WTC11 (cell line): ENCODE results near the gene FAM171A1. TPM values are rescaled to one million over a fixed set of nuclear protein-coding genes. Genes with fewer than 3 reads are reported as not detected.
A peak's percentile ranks its signal among the peaks of the same experiment; 100 is the strongest.

ENCODE experiments used
- ATAC-seq: fragments of 200-7000 bp; cut with Tn5 transposase; 2 replicates; pipeline ENCODE4 v1.10.0; 2021; ENCODE audit warnings: mild to moderate bottlenecking, moderate library complexity
- CTCF ChIA-PET: fragments of 300-600 bp; sonication (Branson Sonifier 250); formaldehyde crosslinking; loops from one replicate; lab custom pipeline; 2021; ENCODE audit warnings: antibody characterized with exemption; lab: Charles Lee
- POLR2A ChIA-PET: fragments of 350-600 bp; sonication (Branson Sonifier 250); formaldehyde crosslinking; loops from one replicate; lab custom pipeline; 2021; ENCODE audit warnings: antibody characterized with exemption; lab: Charles Lee
- DNase-seq: peaks from one replicate; pipeline ENCODE4 v3.0.0; 2021; ENCODE audit warnings: low spot score
- H3K27ac Mint-ChIP-seq: 2 replicates; pipeline ENCODE4 v1.8.0; 2021; ENCODE audit warnings: mixed read lengths
- H3K27me3 Mint-ChIP-seq: 2 replicates; pipeline ENCODE4 v1.8.0; 2021; ENCODE audit warnings: low read depth, mild to moderate bottlenecking, moderate library complexity, mixed read lengths
- H3K36me3 Mint-ChIP-seq: 2 replicates; pipeline ENCODE4 v1.8.0; 2021; ENCODE audit warnings: mixed read lengths
- H3K4me1 Mint-ChIP-seq: 2 replicates; pipeline ENCODE4 v1.8.0; 2022; ENCODE audit warnings: mixed read lengths
- H3K4me3 Mint-ChIP-seq: 2 replicates; pipeline ENCODE4 v1.8.0; 2021; ENCODE audit warnings: mild to moderate bottlenecking, moderate library complexity, mixed read lengths
- H3K9me3 Mint-ChIP-seq: 2 replicates; pipeline ENCODE4 v1.8.0; 2021; ENCODE audit warnings: mixed read lengths
- CDX4 ChIP-seq: fragments of 250-450 bp; sonication (Bioruptor Pico); IDR thresholded peaks from 2 replicates; pipeline ENCODE4 v1.9.0; 2021; ENCODE audit warnings: moderate library complexity, mild to moderate bottlenecking, inconsistent platforms, borderline replicate concordance
- EMX1 ChIP-seq: fragments of 250-450 bp; sonication (Bioruptor Pico); IDR thresholded peaks from 2 replicates; pipeline ENCODE4 v1.8.0; 2021; ENCODE audit warnings: mild to moderate bottlenecking
- ETV6 ChIP-seq: sonication (generic); formaldehyde crosslinking; IDR thresholded peaks from 2 replicates; pipeline ENCODE4 v1.8.1; 2022; ENCODE audit warnings: mild to moderate bottlenecking, missing genetic modification reagents
- FOXJ3 ChIP-seq: sonication (generic); formaldehyde crosslinking; IDR thresholded peaks from 2 replicates; pipeline ENCODE4 v1.9.0; 2021; ENCODE audit warnings: missing genetic modification reagents, mild to moderate bottlenecking, borderline replicate concordance
- HMGXB4 ChIP-seq: sonication (generic); formaldehyde crosslinking; IDR thresholded peaks from 2 replicates; pipeline ENCODE4 v1.8.1; 2023; ENCODE audit warnings: mild to moderate bottlenecking, moderate library complexity, missing genetic modification reagents
- KAT7 ChIP-seq: sonication (generic); formaldehyde crosslinking; IDR thresholded peaks from 2 replicates; pipeline ENCODE4 v1.8.1; 2023; ENCODE audit warnings: missing genetic modification reagents, mild to moderate bottlenecking, borderline replicate concordance
- MLX ChIP-seq: sonication (generic); formaldehyde crosslinking; IDR thresholded peaks from 2 replicates; pipeline ENCODE4 v1.8.1; 2023; ENCODE audit warnings: mild to moderate bottlenecking, missing genetic modification reagents, moderate library complexity
- MYBL2 ChIP-seq: sonication (generic); formaldehyde crosslinking; IDR thresholded peaks from 2 replicates; pipeline ENCODE4 v1.8.1; 2023; ENCODE audit warnings: mild to moderate bottlenecking, moderate library complexity, missing genetic modification reagents
- NR2C2 ChIP-seq: sonication (generic); formaldehyde crosslinking; IDR thresholded peaks from 2 replicates; pipeline ENCODE4 v1.8.0; 2022; ENCODE audit warnings: mild to moderate bottlenecking, missing genetic modification reagents
- PRDM15 ChIP-seq: sonication (generic); formaldehyde crosslinking; IDR thresholded peaks from 2 replicates; pipeline ENCODE4 v1.8.0; 2022; ENCODE audit warnings: missing genetic modification reagents
- PRRX2 ChIP-seq: fragments of 250-450 bp; sonication (Bioruptor Pico); IDR thresholded peaks from 2 replicates; pipeline ENCODE4 v1.8.0; 2021; ENCODE audit warnings: mild to moderate bottlenecking
- SP1 ChIP-seq: sonication (generic); formaldehyde crosslinking; conservative IDR thresholded peaks from 2 replicates; pipeline ENCODE4 v1.8.1; 2022; ENCODE audit warnings: missing genetic modification reagents
- TEAD4 ChIP-seq: sonication (generic); formaldehyde crosslinking; IDR thresholded peaks from 2 replicates; pipeline ENCODE4 v1.8.0; 2022; ENCODE audit warnings: mild to moderate bottlenecking, missing genetic modification reagents
- USF1 ChIP-seq: sonication (generic); formaldehyde crosslinking; IDR thresholded peaks from 2 replicates; pipeline ENCODE4 v1.8.0; 2022; ENCODE audit warnings: mild to moderate bottlenecking, missing genetic modification reagents
- USF2 ChIP-seq: sonication (generic); formaldehyde crosslinking; IDR thresholded peaks from 2 replicates; pipeline ENCODE4 v1.8.1; 2023; ENCODE audit warnings: mild to moderate bottlenecking, missing genetic modification reagents, moderate library complexity
- ZNF219 ChIP-seq: sonication (generic); formaldehyde crosslinking; IDR thresholded peaks from 2 replicates; pipeline ENCODE4 v1.8.0; 2023; ENCODE audit warnings: missing genetic modification reagents, mild to moderate bottlenecking, borderline replicate concordance
- total RNA-seq: library from RNA; stranded (reverse); gene quantifications from 3 replicates; pipeline ENCODE4 v1.2.3, GENCODE V29; 2021

Gene FAM171A1
- total RNA-seq, 1 experiment from 2014 or later: 33.9 TPM

- TF ChIP-seq HMGXB4 (CRISPR knock-in tag): no peak
- no peak for TF ChIP-seq PRRX2 (CRISPR knock-in tag)
- TF ChIP-seq PRDM15: no peak
- no peak for TF ChIP-seq CDX4 (CRISPR knock-in tag)
- TF ChIP-seq SP1 (CRISPR knock-in tag): no peak
- TF ChIP-seq ZNF219 (CRISPR knock-in tag): no peak
Observed at GRCh38 chr10:15335508-15335907, 35.6 kb downstream of the FAM171A1 start (continued).

GRCh38 chr10:15334650-15335323, 36.3 kb downstream of the FAM171A1 start:
- CTCF ChIA-PET: no interaction called here
- Mint-ChIP-seq H3K36me3 (no peaks in the 10 kb centered on the region), H3K27me3 (no peaks in the 10 kb centered on the region), H3K27ac (peak overlapping the region; percentile 19), H3K9me3 (no peaks in the 10 kb centered on the region), H3K4me1 (peaks cover 10% of the 10 kb centered on the region), H3K4me3 (no peak overlapping the region)
- POLR2A ChIA-PET: no interaction called here
- ATAC-seq (no peak), DNase-seq (no peak)
- TF ChIP-seq CDX4 (CRISPR knock-in tag) (no peak), USF1 (CRISPR knock-in tag) (no peak), USF2 (CRISPR knock-in tag) (no peak), MLX (CRISPR knock-in tag) (no peak), EMX1 (CRISPR knock-in tag) (no peak), PRRX2 (CRISPR knock-in tag) (no peak), MYBL2 (CRISPR knock-in tag) (no peak), FOXJ3 (CRISPR knock-in tag) (no peak), PRDM15 (no peak), TEAD4 (CRISPR knock-in tag) (no peak), NR2C2 (CRISPR knock-in tag) (no peak), ETV6 (CRISPR knock-in tag) (no peak), KAT7 (CRISPR knock-in tag) (no peak)
